Measurements from ENCODE around the gene SLC16A12. TPM values are rescaled to one million over a fixed set of nuclear protein-coding genes. Genes with fewer than 3 reads are reported as not detected.

Gene SLC16A12
- total and polyA plus RNA-seq, 2 of the 13 experiments (the other 11 are each of a cell fraction or from before 2014, with no cell fraction given) = 0.02 TPM; not detected in 1

GRCh38 chr10:89421018-89421476, 114.3 kb downstream of the SLC16A12 start:
- intact Hi-C loops (cut with micrococcal nuclease; ENCODE audit: unreplicated experiment) = no loop called here
- CTCF ChIA-PET (ENCODE audit: low intra/inter-chr PET ratio, low total read pairs) = no interaction called here
- DNase-seq (ENCODE audit: low spot score) = no peak
- FAIRE-seq = no peak
- Histone ChIP-seq H3K4me3 (replicated peaks in 1 of 3; ENCODE audit: insufficient read depth in 1 of 3, low read depth in 2 of 3, low read length in 3 of 3) (no peak overlapping the region), H3K36me3 (replicated peaks in 1 of 2; ENCODE audit: control insufficient read depth in 1 of 2, insufficient read depth in 2 of 2, low read length in 2 of 2) (peaks cover 0 to 4% of the 10 kb centered on the region in 2 experiments; a peak in 1 of 5 replicates), H3K9me3 (ENCODE audit: low read length) (no peaks in the 10 kb centered on the region), H3K27ac (ENCODE audit: extremely low read length, insufficient read depth, low read length) (no peak overlapping the region), H3K27me3 (ENCODE audit: control insufficient read depth in 1 of 2, insufficient read depth in 2 of 2, low read length in 2 of 2) (no peaks in the 10 kb centered on the region), H4K20me1 (ENCODE audit: insufficient read depth, low read length) (no peaks in the 10 kb centered on the region), H3K4me1 (ENCODE audit: insufficient read depth, low read length) (peaks cover 24% of the 10 kb centered on the region), H2AFZ (ENCODE audit: low read length) (no peak overlapping the region), H3K9ac (ENCODE audit: insufficient read depth, low read depth, low read length) (no peak overlapping the region), H3K4me2 (ENCODE audit: low read depth, low read length) (no peak overlapping the region), H3K79me2 (ENCODE audit: insufficient read depth, low read length) (peaks cover 2% of the 10 kb centered on the region)
- in situ Hi-C loops (cut with HindIII; ENCODE audit: extremely low pct_ligation_motif_present, low pct_unique_long_range_greater_than_20kb) = no loop called here
- ATAC-seq = no peak
- no TSS peak for BruUV-seq (replicated peaks)
- POLR2A ChIA-PET = no interaction called here
- TF ChIP-seq, protein P1, sequence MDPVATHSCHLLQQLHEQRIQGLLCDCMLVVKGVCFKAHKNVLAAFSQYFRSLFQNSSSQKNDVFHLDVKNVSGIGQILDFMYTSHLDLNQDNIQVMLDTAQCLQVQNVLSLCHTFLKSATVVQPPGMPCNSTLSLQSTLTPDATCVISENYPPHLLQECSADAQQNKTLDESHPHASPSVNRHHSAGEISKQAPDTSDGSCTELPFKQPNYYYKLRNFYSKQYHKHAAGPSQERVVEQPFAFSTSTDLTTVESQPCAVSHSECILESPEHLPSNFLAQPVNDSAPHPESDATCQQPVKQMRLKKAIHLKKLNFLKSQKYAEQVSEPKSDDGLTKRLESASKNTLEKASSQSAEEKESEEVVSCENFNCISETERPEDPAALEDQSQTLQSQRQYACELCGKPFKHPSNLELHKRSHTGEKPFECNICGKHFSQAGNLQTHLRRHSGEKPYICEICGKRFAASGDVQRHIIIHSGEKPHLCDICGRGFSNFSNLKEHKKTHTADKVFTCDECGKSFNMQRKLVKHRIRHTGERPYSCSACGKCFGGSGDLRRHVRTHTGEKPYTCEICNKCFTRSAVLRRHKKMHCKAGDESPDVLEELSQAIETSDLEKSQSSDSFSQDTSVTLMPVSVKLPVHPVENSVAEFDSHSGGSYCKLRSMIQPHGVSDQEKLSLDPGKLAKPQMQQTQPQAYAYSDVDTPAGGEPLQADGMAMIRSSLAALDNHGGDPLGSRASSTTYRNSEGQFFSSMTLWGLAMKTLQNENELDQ (CRISPR knock-in tag; IDR thresholded peaks at IDR 0.05; ENCODE audit: borderline replicate concordance) = no peak
- no peak for TF ChIP-seq TOPORS (CRISPR knock-in tag; IDR thresholded peaks at IDR 0.05)
- TF ChIP-seq TFE3 (CRISPR knock-in tag; IDR thresholded peaks at IDR 0.05) = no peak
- no peak for TF ChIP-seq ZSCAN25 (CRISPR knock-in tag; IDR thresholded peaks at IDR 0.05)
- TF ChIP-seq SYNCRIP (IDR thresholded peaks at IDR 0.05; ENCODE audit: insufficient read depth, low read depth, low read length) = no peak
- TF ChIP-seq ZBTB38 (CRISPR knock-in tag; IDR thresholded peaks at IDR 0.05) = no peak
- TF ChIP-seq ZNF317 (CRISPR knock-in tag; IDR thresholded peaks at IDR 0.05) = no peak
- 97% methylated on average over 2 of the region's 2 CpGs for WGBS (ENCODE audit: low lambda C conversion rate)
